ENCODE results near the gene ABRACL. TPM values are rescaled to one million over a fixed set of nuclear protein-coding genes. Genes with fewer than 3 reads are reported as not detected.
A peak's percentile ranks its signal among the peaks of the same experiment; 100 is the strongest.
"Not testable (repeated sequence)": the region's sequence is repeated elsewhere in the genome, so short reads cannot be mapped to it uniquely, and the experiment has no call there.

ABRACL gene
- polyA plus RNA-seq, 12 donors: 12.7 to 62.0 (median 19.7) TPM; not detected in 1

DNA sequence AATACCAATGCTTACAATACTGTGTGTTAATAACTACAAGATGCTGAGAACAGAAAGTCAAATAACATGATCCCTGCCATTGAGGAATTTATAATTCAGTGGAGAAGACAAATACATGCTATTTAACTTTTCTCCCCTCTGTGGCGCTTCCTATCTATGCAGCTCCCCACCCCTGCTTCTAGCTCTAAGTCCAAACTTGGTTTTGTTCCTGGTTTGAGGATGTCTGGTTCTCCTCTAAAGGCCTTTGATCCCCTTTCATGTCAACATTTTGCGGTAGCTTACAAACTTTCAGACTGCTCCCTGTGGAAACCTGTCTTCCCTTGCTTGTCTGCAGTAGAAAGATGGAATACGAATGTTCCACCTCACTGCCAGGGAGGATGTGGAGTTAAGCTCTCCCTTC, 22.1 kb upstream of the ABRACL start:
- no peak for DNase-seq

DNA sequence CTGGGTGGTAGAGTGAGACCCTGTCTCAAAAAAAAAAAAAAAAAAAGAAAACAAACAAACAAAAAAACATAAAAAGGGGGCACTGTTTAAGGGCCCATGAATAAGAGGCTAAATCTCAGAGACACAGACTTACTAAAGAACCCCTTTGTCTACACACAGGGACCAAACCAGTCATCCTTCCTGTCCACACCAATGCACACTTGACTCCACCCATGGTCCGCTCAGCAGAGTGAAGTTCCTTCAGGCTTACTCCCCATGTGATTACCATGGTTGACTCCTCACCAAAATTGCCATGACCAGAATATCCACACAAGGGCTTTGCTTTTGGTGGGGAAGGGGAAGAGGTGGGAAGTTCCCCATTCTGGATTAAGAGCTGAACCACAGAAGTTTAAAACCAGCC, 21.1 kb upstream of the ABRACL start:
- no peak for DNase-seq

DNA sequence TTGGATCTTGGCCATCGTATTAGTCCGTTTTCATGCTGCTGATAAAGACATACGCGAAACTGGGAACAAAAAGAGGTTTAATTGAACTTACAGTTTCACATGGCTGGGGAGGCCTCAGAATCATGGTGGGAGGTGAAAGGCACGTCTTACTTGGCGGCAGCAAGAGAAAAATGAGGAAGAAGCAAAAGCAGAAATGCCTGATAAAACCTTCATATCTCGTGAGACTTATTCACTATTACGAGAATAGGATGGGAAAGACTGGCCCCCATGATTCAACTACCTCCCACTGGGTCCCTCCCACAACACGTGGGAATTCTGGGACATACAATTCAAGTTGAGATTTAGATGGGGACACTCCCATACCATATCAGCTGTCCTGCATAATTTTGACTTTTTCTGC, 20.4 kb upstream of the ABRACL start:
- DNase-seq: no peak

DNA sequence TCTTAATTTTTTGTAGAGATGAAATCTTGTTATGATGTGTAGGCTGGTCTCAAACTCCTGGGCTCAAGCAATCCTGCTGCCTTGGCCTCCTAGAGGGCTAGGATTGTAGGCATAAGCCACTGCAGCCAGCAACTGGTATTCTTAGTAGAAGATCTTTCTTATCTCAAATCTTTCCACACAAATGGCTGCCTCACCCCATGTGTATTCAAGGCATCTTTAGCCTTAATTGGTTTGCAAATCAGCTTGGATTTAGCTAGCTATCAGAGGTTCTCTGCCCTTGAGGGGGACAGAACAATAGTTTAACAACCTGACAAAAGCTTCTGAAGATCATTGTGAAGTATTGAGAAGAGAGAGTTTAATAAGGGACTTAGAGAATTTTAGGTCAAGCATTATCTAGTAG, 17.9 kb upstream of the ABRACL start:
- DNase-seq: no peak

DNA sequence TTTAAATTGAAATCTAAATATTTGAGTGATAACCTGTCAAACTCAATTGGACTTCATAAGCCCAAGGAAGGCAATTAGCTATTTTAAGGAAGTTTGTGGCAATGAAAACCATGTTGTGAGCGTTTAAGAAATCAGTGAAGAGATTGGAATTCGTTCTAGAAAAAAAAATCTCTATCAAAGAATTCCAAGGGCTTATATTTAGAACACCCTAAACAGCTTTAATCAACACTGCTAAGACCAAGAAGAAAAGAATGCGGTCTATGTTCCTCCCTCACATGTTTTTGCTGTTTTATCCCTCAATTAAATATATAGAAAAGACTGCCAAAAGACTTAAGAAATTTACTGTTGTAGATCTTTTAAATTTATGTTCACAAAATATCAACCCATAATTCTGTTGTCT, 16.6 kb upstream of the ABRACL start:
- no peak for DNase-seq

DNA sequence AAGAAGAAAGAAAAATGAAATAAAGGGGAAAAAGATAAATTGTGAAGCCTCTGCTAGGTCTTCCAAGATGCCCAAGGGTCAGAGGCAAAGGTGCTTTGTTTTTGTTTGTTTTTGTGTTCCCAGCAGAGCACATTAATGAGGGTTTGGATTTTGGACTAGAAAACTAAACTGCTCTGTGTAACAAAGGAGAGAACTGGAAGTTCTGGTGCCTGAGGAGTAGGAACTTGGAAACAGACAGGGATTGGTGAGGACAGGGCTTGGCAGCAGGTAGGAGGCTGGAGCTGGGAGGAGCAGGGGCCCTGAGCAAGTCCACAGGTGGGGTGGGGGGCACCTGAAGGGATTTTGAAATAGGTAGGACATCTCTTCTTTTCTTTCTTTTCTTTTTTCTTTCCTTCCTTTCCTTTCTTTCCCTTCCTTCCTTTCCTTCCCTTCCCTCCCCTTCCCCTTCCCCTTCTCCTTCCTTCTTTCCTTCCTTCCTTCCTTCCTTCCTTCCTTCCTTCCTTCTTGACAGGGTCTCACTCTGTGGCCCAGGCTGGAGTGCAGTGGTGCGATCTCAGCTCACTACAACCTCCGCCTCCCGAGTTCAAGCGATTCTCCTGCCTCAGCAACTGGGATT, 15.3 kb upstream of the ABRACL start:
- DNase-seq: no peak

DNA sequence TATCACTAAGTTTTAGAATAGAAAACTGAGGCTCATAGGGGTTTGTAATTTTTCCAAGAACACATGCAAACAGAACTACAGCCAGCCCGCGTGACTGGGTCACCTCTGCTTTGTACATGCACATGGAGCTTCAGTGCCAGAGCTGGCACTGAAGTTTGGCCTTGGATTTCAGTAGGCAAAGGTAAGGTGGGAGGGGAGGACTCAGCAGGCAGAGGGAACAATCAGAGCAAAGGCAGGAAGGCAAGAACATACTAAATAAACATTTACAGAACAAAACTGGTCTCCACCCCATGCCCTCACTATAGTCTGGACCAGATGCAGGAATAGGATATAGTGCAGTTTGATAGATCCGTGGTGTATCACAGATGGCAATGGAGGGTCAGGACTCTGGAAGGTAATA, 13.6 kb upstream of the ABRACL start:
- no peak for DNase-seq

DNA sequence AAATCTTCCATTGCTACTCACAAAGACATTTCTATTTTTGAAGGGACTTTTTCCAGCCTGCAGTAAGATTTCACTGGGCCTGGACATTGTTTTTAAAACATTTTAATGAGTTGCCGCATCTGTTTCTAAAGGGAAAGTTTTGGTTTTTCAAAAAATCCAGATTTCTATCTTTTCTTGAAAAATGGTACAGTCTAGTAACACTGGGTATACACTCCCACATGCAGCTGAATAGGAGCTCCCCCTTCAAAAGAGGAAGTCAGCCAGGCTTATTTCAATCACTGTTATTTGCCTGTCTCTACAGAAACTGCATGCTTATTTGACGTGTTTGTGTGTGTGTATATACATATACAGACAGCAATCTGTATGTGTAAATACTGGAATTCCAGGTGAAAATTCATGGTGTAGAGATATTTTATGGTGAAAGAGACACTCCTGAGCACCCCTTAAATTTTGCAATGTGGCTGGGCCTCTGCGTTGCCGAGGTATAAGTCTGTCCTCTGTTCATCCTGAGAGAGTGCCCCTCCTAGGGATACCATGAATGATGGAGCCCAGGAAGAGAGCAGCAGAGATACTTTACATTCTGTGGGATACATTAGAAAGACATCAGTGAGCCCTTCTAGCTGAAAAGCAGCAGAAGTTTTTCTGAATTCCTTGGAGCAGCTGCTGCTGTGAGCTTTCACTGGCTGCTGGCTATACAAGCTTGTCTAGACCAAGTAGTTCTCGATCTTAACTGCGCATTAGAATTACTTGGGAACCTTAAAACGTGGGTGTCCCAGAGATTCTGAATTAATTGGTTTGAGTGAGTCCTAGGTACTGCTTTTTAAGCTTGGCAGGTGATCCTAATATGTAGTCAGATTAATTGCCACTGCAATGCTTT, 12.0 kb upstream of the ABRACL start:
- DNase-seq: no peak

DNA sequence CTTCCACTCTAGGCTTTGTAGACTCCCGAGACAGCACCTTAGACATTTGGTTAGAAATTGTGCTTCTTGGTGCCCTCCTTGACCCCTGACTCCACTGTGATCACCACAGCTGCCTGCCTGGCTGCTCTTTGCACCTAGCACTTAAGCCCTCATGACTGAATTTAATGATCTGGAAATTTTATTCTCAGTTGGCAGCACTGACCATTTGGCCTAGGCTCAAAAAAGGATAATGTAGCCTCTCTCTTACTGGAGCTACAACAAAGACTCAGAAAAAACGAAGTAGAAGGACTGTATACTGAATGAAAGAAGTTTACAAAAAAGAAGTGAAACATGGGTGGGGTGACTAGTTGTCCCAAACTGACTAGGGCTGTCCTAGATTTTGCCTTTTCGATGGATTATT, 11.3 kb upstream of the ABRACL start:
- no peak for DNase-seq

DNA sequence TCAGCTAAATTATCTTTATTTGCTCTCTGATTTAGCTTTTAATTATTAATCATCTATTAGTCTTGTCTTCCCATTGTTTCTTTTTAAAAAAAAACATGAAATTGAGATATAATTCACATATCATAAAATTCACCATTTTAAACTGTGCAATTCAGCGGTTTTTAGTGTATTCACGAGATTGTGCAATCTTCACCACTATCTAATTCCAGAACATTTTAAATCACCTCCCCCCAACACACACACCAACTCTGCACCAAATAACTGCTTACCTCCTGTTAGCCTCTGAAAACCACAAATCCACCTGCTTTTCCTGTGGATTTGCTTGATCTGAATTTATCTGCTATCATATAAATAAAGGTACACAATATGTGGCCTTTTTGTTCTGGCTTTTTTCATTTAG, 8.8 kb upstream of the ABRACL start:
- no peak for DNase-seq

DNA sequence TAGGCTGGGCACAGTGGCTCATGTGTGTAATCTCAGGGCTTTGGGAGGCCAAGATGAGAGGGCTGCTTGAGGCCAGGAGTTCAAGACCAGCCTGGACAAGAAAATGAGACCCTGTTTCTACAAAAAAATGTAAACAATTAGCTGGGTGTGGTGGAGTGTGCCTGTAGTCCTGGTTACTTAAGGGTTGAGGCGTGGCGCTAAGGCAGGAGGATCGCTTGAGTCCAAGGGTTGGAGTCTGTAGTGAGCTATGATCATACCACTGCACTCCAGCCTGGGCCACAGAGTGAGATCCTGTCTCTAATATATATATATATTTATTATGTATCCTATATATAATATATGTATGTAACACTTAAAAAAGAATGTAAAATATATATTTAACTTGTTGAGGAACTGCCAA, 7.9 kb upstream of the ABRACL start:
- no peak for DNase-seq

DNA sequence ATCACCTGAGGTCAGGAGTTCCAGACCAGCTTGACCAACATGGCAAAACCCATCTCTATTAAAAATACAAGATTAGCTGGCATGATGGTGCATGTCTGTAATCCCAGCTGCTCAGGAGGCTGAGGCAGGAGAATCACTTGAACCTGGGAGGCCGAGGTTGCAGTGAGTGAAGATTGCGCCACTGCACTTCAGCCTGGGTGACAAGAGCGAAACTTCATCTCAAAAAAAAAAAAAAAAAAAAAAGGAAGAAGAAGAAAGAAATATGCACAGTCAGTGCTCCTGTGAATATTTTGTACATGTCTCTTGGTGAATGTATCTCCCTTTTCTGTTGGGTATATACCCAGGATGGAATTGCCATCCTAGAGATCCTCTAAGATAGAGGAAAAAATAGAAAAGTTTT, 3.1 kb upstream of the ABRACL start:
- not testable (repeated sequence) for DNase-seq

DNA sequence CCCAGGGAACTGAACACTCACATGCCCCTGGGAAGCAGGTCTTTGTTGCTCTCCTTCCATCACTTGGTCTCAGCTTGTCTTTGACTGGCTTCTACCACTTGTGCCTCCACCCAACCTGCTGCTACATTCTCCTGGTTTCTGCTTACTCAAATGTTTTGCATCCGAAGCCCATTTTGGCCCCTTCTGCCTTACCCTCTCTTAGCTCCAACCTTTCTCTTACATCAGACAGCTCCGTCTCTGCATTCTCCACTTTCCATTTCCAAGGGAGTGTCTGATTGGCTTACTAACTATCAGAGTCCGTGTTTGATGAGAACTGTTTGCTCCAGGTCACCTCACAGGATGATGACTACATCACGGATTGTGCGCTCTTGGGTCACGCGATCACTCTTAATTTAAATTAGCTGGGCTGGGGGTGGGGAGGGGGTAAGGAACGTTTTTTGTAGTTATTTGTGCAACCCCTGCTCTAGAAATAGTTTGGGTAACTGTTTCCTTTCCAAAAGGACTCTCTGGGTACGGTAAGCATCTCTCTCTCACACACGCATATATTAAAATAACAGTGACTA, 844 bp upstream of the ABRACL start:
- no peak for DNase-seq

DNA sequence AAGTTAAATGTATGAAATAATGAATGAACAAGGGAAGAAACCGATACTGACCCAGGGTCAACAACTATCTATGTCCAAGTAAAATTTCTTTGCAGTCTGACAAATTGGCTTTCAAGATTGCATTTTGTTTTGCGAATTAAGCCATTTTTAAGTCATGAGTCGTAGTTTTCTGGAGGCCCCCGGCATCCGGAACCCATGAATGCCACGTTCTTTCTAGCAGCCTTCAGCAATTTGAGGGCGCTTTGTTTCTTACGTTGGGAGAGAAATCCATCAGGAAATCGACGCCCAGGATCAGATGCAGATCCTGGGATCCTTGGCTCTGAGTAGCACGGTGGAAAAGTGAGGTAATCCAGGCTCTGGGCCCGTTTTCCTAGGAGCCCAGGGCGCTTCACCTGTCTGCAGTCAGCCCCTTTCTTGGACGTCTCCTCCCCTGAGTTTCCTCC, 309 bp upstream of the ABRACL start:
- peak; percentile 50 for DNase-seq

DNA sequence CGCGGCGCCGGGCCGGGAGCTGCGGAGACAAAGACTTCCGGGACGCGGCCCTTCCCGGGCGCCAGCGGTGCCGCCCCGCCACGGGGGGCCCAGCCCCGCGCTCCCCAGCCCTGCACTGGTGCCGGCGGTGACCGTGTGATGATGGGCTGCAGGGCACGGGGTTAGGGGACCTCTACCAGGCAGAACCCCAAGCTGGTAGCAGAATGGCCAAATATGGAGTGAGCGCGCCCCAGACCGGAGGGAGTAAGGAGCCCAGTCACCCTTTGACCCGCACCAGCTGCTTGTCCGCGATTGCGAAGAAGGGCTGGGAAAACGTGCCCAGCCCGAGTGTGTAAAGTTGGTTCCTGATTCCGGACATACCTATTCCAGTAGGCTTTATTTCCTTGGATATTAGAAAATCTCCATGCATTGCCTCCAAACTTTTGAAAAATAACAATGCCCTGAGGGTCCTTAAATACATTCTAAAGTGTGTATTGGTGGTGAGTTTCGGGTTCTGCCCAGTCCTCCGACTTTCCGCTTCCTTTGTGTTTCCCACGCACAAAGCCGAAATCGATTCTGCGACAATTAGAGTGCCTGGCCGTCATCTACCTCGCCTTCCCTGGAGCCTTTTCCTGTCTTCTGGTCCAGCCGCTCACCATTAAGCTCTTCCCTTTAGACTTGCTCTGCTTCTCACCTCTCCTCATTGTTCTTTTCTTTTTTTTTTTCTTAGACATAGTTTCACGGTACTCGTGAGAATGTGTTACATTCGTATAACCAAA, 1.1 kb downstream of the ABRACL start:
- peak; percentile 35 for DNase-seq

DNA sequence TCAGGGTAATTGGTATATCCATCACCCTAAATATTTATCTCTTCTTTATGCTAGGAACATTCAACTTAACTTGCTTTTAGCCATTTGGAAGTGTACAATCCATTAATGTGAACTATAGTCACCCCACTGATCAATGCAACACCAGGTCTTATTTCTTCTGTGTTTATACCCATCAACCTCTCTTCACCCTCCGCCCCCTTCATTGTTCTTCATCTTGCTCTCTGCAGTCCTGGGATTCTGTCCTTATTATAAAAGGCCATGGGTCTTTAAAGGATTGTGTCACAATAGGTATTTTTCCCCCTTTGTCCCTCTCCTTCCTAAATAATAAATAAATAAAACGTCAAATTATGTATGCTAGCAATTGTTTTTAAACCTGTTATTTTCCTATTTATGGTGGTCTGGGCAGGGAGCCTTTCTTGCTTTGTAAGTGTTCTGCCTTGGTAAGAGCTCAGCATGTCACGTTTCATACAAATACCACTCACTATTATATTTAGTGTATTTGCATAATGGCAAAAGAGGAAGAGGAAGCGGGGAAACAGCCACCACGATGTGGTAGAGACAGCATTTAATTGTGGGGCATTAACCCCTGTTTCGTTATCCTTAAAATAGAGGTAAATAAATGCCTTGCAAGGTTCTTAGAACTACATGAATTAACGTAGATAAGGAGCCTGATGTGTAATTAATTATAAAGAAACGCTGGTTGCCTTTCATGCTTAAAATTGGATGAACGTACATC, 1.9 kb downstream of the ABRACL start:
- no peak for DNase-seq

DNA sequence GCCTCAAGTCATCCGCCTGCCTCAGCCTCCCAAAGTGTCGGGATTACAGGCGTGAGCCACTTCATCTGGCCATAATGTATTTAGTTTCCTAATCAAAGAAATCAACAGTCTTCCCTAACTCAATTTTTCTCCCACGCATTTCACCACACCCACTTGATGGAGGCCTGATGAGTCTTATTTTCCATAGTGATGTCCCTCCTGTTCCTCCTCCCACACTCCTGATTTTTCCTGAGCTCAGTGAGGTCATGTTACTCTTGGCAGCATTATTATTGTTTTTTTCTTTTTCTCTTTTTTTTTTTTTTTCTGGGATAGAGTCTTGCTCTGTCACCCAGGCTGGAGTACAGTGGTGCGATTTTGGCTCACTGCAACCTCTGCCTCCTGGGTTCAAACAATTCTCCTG, 8.9 kb downstream of the ABRACL start:
- no peak for DNase-seq

DNA sequence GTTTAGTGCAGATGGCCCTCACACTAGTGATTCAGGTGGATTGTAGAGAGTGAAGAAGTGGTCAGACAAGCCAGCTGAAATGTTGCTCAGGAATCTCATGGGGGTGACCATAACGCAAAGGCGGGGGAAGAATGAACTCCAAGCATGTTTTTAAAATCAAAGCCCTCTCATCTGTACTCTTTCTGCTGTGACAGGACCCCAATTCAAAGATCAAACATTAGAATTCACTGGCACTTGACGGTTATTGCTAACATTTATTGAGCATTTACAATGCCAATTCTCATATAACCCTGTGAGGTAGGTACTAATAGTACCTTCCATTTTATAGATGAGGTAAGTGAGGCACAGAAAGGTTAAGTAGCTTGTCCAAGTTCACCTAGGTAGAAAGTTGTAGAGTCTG, 15.7 kb downstream of the ABRACL start:
- DNase-seq: no peak

DNA sequence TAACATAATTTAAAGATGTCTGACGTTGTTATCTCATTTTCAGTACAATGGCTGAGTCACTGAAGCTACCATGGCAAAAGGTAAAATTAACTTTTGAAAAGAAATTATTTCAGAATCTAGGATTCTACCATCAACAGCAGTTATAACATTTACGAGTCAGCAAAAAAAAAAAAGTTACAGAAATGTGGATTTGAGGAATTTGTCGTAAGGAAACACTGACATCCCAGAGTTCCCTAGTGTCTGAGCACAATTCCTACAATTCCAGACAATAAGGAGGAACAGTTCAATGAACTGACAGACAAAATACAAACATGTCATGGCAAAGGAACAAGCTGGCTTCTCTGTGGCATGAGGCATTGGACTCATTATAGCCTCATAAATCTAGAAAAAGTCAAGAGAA, 19.1 kb downstream of the ABRACL start:
- no peak for DNase-seq

DNA sequence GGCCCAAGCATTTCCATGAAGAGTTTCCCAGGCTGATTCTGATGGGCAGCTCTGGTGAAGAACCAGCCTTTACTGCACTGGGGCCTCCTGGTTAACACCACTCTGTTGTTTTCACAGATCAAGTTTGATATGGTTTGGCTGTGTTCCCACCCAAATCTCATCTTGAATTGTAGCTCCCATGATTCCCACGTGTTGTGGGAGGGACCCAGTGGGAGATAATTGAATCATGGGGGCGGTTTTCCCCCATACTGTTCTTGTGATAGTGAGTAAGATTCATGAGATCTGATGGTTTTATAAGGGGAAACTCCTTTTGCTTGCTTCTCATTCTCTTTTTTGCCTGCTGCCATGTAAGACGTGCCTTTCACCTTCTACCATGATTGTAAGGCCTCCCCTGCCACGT, 20.4 kb downstream of the ABRACL start:
- DNase-seq: not testable (repeated sequence)

DNA sequence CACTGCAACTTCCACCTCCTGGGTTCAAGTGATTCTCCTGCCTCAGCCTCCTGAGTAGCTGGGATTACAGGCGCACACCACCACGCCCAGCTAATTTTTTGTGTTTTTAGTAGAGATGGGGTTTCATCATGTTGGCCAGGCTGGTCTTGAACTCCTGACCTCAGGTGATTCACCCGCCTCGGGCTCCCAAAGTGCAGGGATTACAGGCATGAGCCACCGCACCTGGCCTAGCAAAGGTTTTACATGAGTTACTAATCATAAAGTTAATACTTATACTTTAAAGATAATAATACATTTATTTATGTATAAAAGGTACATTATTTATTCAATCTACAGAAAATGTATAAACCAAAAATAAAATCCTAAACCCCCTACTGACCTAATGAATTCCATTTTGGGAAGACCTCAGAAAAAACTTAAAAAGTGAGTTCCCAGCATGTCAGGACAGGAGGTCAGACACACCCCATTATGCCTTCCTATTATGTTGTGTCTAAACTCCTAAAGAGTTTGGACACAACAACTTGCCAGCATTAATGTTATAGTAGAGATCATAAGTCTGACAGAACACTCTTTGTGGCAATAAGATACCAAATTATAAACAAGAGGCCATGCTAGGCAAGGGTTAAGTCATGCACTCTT, 21.7 kb downstream of the ABRACL start:
- DNase-seq: not testable (repeated sequence)
